Esophagus (tissue), 2 donors: Measurements from ENCODE around the gene GPC3. TPM values are rescaled to one million over a fixed set of nuclear protein-coding genes. Genes with fewer than 3 reads are reported as not detected.
"Not testable (repeated sequence)": the region's sequence is repeated elsewhere in the genome, so short reads cannot be mapped to it uniquely, and the experiment has no call there.

Experiments used
- H3K27ac ChIP-seq, 2 donors: one replicate each; pipeline ENCODE4 v1.5.1; 2013; ENCODE audit warnings: low read depth in 2 of 2, mild to moderate bottlenecking in 2 of 2, inconsistent platforms in 1 of 2, low read length in 1 of 2, moderate library complexity in 1 of 2
- H3K27me3 ChIP-seq, 2 donors: one replicate each; pipeline ENCODE4 v1.6.1; 2013; ENCODE audit warnings: low read length in 2 of 2, control low read depth in 1 of 2, mild to moderate bottlenecking in 1 of 2; ENCODE audit not compliant: insufficient read depth in 2 of 2, control insufficient read depth in 1 of 2
- H3K36me3 ChIP-seq, 2 donors: one replicate each; pipeline ENCODE4 v1.6.1; 2013; ENCODE audit warnings: low read length in 1 of 2; ENCODE audit not compliant: control insufficient read depth in 2 of 2, insufficient read depth in 2 of 2
- H3K4me1 ChIP-seq, 2 donors: one replicate each; pipeline ENCODE4 v1.6.1; 2013; ENCODE audit warnings: low read length in 1 of 2; ENCODE audit not compliant: control insufficient read depth in 2 of 2, insufficient read depth in 2 of 2
- H3K4me3 ChIP-seq, 2 donors: one replicate each; pipeline ENCODE4 v1.5.1; 2013; ENCODE audit warnings: low read length in 2 of 2, mild to moderate bottlenecking in 2 of 2, low read depth in 1 of 2, moderate library complexity in 1 of 2
- H3K9me3 ChIP-seq, 2 donors: one replicate each; pipeline ENCODE4 v1.6.1; 2013; ENCODE audit warnings: mild to moderate bottlenecking in 2 of 2, low read depth in 1 of 2, low read length in 1 of 2, moderate library complexity in 1 of 2; ENCODE audit not compliant: control insufficient read depth in 2 of 2, insufficient read depth in 1 of 2
- WGBS, 2 donors: extraction: QIAGEN DNeasy Blood & Tissue Kit; methylation state at CpG; one replicate each; pipeline ENCODE4 v1.1.7; 2013; 5-methylcytosine and 5-hydroxymethylcytosine counted together
- polyA plus RNA-seq, 2 donors: library from polyadenylated mRNA; stranded (reverse); fragments of 200-250 nt; gene quantifications; one replicate each; pipeline ENCODE4 v1.2.3, GENCODE V29; 2013
- donor health status: healthy with polysubstance abuse.
- donor health status: Bipolar disorder and iron deficiency.

The GPC3 gene
- under 1 TPM; 0.10 to 0.39 TPM for polyA plus RNA-seq

- Histone ChIP-seq H3K27me3 (peaks cover 2 to 8% of the 10 kb centered on the region in 2 donors), H3K9me3 (no peaks in the 10 kb centered on the region), H3K27ac (no peak within 1 kb of the TSS), H3K4me3 (peak within 1 kb of the TSS; percentile 1 to 24), H3K4me1 (peaks cover 0 to 6% of the 10 kb centered on the region in 2 donors), H3K36me3 (no peaks in the 10 kb centered on the region)
- WGBS, 2 donors = 3 to 46% methylated on average over 37 to 88 of the region's 90 CpGs
These were observed at the start of gene GPC3 for GRCh38 chrX:133985164-133985966. Gene GPC3, minus strand, starts transcription at chrX:133985594.

- no peaks in the 10 kb centered on the region for H3K4me1 ChIP-seq
- H3K4me3 ChIP-seq = no peak overlapping the region
- H3K36me3 ChIP-seq = no peaks in the 10 kb centered on the region
- H3K27me3 ChIP-seq = no peaks in the 10 kb centered on the region
- H3K9me3 ChIP-seq = no peaks in the 10 kb centered on the region
- H3K27ac ChIP-seq = no peak overlapping the region
These were observed 47.0 kb upstream of the GPC3 start for GRCh38 chrX:134032441-134032840.

GRCh38 chrX:134026565-134027311, 41.3 kb upstream of the GPC3 start:
- no peak overlapping the region for H3K27ac ChIP-seq
- WGBS, 2 donors = 19 to 25% methylated on average over 15 of the region's 15 CpGs
- no peak overlapping the region for H3K4me3 ChIP-seq
- no peaks in the 10 kb centered on the region for H3K36me3 ChIP-seq
- H3K27me3 ChIP-seq = no peaks in the 10 kb centered on the region
- H3K9me3 ChIP-seq = no peaks in the 10 kb centered on the region
- peaks cover 0 to 2% of the 10 kb centered on the region in 2 donors for H3K4me1 ChIP-seq

- H3K9me3 ChIP-seq = no peaks in the 10 kb centered on the region
- H3K36me3 ChIP-seq = no peaks in the 10 kb centered on the region
- no peak overlapping the region for H3K4me3 ChIP-seq
- no peaks in the 10 kb centered on the region for H3K27me3 ChIP-seq
- WGBS, 2 donors = 68 to 70% methylated on average over 5 of the region's 5 CpGs
- no peak overlapping the region for H3K27ac ChIP-seq
- peaks cover 0 to 2% of the 10 kb centered on the region in 2 donors for H3K4me1 ChIP-seq
These were observed 40.7 kb upstream of the GPC3 start for GRCh38 chrX:134025986-134026545.

- Histone ChIP-seq H3K36me3 (no peaks in the 10 kb centered on the region), H3K4me1 (peaks cover 0 to 2% of the 10 kb centered on the region in 2 donors), H3K9me3 (no peaks in the 10 kb centered on the region), H3K27me3 (peaks cover 0 to 2% of the 10 kb centered on the region in 2 donors), H3K27ac (no peak overlapping the region), H3K4me3 (no peak overlapping the region)
These were observed 39.4 kb upstream of the GPC3 start for GRCh38 chrX:134024686-134025377.

GRCh38 chrX:134023851-134024281, 38.5 kb upstream of the GPC3 start:
- Histone ChIP-seq H3K9me3 (no peaks in the 10 kb centered on the region), H3K27ac (no peak overlapping the region), H3K4me1 (peaks cover 0 to 2% of the 10 kb centered on the region in 2 donors), H3K4me3 (no peak overlapping the region), H3K27me3 (peaks cover 0 to 4% of the 10 kb centered on the region in 2 donors), H3K36me3 (no peaks in the 10 kb centered on the region)
- WGBS, 2 donors = 64 to 69% methylated on average over 4 of the region's 4 CpGs

- WGBS, 2 donors = 79 to 88% methylated on average over 2 of the region's 2 CpGs
- no peak overlapping the region for H3K27ac ChIP-seq
- H3K36me3 ChIP-seq = no peaks in the 10 kb centered on the region
- no peak overlapping the region for H3K4me3 ChIP-seq
- no peaks in the 10 kb centered on the region for H3K4me1 ChIP-seq
- peaks cover 0 to 4% of the 10 kb centered on the region in 2 donors for H3K27me3 ChIP-seq
- no peaks in the 10 kb centered on the region for H3K9me3 ChIP-seq
These were observed 35.5 kb upstream of the GPC3 start for GRCh38 chrX:134020910-134021309.

- WGBS, 2 donors = 63 to 64% methylated on average over 4 of the region's 4 CpGs
- no peaks in the 10 kb centered on the region for H3K9me3 ChIP-seq
- no peak overlapping the region for H3K4me3 ChIP-seq
- no peak overlapping the region for H3K27ac ChIP-seq
- no peaks in the 10 kb centered on the region for H3K4me1 ChIP-seq
- H3K36me3 ChIP-seq = no peaks in the 10 kb centered on the region
- H3K27me3 ChIP-seq = peaks cover 0 to 4% of the 10 kb centered on the region in 2 donors
These were observed 34.3 kb upstream of the GPC3 start for GRCh38 chrX:134019567-134020206.

- 86 to 96% methylated on average over 1 of the region's 1 CpG for WGBS, 2 donors
- not testable (repeated sequence) for H3K36me3 ChIP-seq, H3K27ac ChIP-seq, H3K4me3 ChIP-seq, H3K27me3 ChIP-seq, H3K9me3 ChIP-seq, H3K4me1 ChIP-seq
These were observed 30.9 kb upstream of the GPC3 start for GRCh38 chrX:134016309-134016708.
